ENCODE data around the gene ACVR1. TPM values are rescaled to one million over a fixed set of nuclear protein-coding genes. Genes with fewer than 3 reads are reported as not detected.

The ACVR1 gene
- total RNA-seq, 2 experiments from 2014 or later, result 26.0 to 29.6 TPM

DNA sequence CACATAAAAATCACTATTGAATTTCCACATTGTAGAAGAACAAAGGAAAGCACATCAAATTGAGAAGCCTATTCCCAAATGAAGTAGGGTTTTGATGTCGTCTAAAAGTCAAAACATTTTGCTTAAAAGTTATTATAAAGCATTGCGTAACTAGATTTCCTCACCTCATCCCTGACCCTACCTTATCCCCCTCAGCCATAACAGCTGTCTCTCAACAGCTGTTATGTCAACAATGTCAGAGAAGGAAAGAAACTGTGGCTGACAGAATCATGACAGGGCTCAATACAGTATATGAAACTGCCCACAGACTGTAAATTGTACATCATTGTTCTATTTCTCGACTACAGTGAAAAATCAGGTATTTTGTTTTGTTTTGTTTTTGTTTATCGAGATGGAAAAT, 184.4 kb downstream of the ACVR1 start:
- H3K9me3 Mint-ChIP-seq, result peaks cover 2% of the 10 kb centered on the region
- ChIA-PET CTCF (interaction anchor here (0.6 kb wide), 1 partner anchor 17 kb away, joined by 6 read pairs; no protein-coding TSS in a partner anchor), POLR2A (no interaction called here)
- peaks cover under 1% of the 10 kb centered on the region for H3K27me3 Mint-ChIP-seq
- H3K4me1 Mint-ChIP-seq, result no peaks in the 10 kb centered on the region
- no peaks in the 10 kb centered on the region for H3K36me3 Mint-ChIP-seq (ENCODE audit: low read depth)
- DNase-seq, result no peak
- no peak overlapping the region for H3K27ac Mint-ChIP-seq
- no peak overlapping the region for H3K4me3 Mint-ChIP-seq

DNA sequence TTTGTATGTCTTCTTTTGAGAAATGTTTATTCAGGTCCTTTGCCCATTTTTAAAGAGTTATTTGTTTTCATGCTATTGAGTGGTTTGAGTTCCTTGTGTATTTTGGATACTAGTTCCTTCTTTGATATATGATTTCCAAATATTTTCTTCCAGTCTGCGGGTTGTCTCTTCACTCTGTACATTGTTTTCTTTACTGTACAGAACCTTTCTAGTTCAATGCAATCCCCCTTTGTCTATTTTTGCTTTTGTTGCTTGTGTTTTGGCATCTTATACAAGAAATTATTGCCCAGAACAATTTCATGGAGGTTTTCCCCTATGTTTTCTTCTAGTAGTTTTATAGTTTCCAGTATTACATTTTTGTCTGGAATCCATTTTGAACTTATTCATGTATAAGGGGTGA, 185.0 kb downstream of the ACVR1 start:
- ChIA-PET CTCF (no interaction called here), POLR2A (no interaction called here)
- H3K4me3 Mint-ChIP-seq, result no peak overlapping the region
- DNase-seq, result no peak
- H3K27me3 Mint-ChIP-seq, result peaks cover 2% of the 10 kb centered on the region
- H3K27ac Mint-ChIP-seq, result no peak overlapping the region
- H3K9me3 Mint-ChIP-seq, result peaks cover 2% of the 10 kb centered on the region
- H3K4me1 Mint-ChIP-seq, result no peaks in the 10 kb centered on the region
- no peaks in the 10 kb centered on the region for H3K36me3 Mint-ChIP-seq (ENCODE audit: low read depth)

Other genes starting within 250 kb of the ACVR1 start
- 1 to 10 TPM; 2.2 to 2.5 TPM for gene ACVR1C, start 247.5 kb downstream of the ACVR1 start, total RNA-seq
- not detected for gene UPP2, start 225.5 kb upstream of the ACVR1 start, total RNA-seq